ENCODE results near the gene FARS2. TPM values are rescaled to one million over a fixed set of nuclear protein-coding genes. Genes with fewer than 3 reads are reported as not detected.

FARS2 gene
- total RNA-seq, 2 experiments from 2014 or later: 13.8 to 14.3 TPM

GRCh38 chr6:5587648-5588047, 326.3 kb downstream of the FARS2 start:
- H3K4me2 ChIP-seq (ENCODE audit: low read length): no peak overlapping the region
- TF ChIP-seq EZH2phosphoT487 (IDR thresholded peaks at IDR 0.05; ENCODE audit: borderline replicate concordance, low read depth, low read length) (no peak), CTCF (conservative IDR thresholded peaks at IDR 0.05; ENCODE audit: low read length) (no peak)
- H3K9me3 ChIP-seq (ENCODE audit: low read length): no peaks in the 10 kb centered on the region
- no peaks in the 10 kb centered on the region for H3K4me1 ChIP-seq (ENCODE audit: insufficient read depth, low read length, poor library complexity, severe bottlenecking)
- BruUV-seq (replicated peaks): no TSS peak
- H2AFZ ChIP-seq (ENCODE audit: low read length): no peak overlapping the region
- no peaks in the 10 kb centered on the region for H3K9me2 ChIP-seq (ENCODE audit: insufficient read depth, low read length)
- no peak overlapping the region for H3K27ac ChIP-seq (ENCODE audit: low read depth, low read length, poor library complexity, severe bottlenecking)
- no peaks in the 10 kb centered on the region for H3K79me2 ChIP-seq (ENCODE audit: insufficient read depth, low read depth, low read length)
- no peaks in the 10 kb centered on the region for H4K20me1 ChIP-seq (ENCODE audit: insufficient read depth, low read length)
- CTCF ChIA-PET (ENCODE audit: unreplicated experiment): no interaction called here
- intact Hi-C loops (cut with micrococcal nuclease; ENCODE audit: unreplicated experiment): no loop called here
- H3K4me3 ChIP-seq (ENCODE audit: low read depth, low read length, poor library complexity, severe bottlenecking): no peak overlapping the region
- POLR2A ChIA-PET: no interaction called here
- no peaks in the 10 kb centered on the region for H3K36me3 ChIP-seq (ENCODE audit: insufficient read depth, low read length)
- DNase-seq (ENCODE audit: low spot score): no peak

- Histone ChIP-seq H3K36me3 (ENCODE audit: insufficient read depth, low read length) (no peaks in the 10 kb centered on the region), H3K4me2 (ENCODE audit: low read length) (no peak overlapping the region), H3K27ac (ENCODE audit: low read depth, low read length, poor library complexity, severe bottlenecking) (no peak overlapping the region), H3K4me3 (ENCODE audit: low read depth, low read length, poor library complexity, severe bottlenecking) (no peak overlapping the region), H4K20me1 (ENCODE audit: insufficient read depth, low read length) (no peaks in the 10 kb centered on the region), H2AFZ (ENCODE audit: low read length) (no peak overlapping the region), H3K4me1 (ENCODE audit: insufficient read depth, low read length, poor library complexity, severe bottlenecking) (no peaks in the 10 kb centered on the region), H3K9me3 (ENCODE audit: low read length) (no peaks in the 10 kb centered on the region), H3K9me2 (ENCODE audit: insufficient read depth, low read length) (no peaks in the 10 kb centered on the region), H3K79me2 (ENCODE audit: insufficient read depth, low read depth, low read length) (no peaks in the 10 kb centered on the region)
- ChIA-PET CTCF (ENCODE audit: unreplicated experiment) (interaction anchor here (0.6 kb wide), 1 partner anchor 16 kb away, joined by 3 read pairs; no protein-coding TSS in a partner anchor), POLR2A (interaction anchor here (0.6 kb wide), 1 partner anchor 11 kb away, joined by 4 read pairs; no protein-coding TSS in a partner anchor)
- intact Hi-C loops (cut with micrococcal nuclease; ENCODE audit: unreplicated experiment): no loop called here
- TF ChIP-seq CTCF (conservative IDR thresholded peaks at IDR 0.05; ENCODE audit: low read length) (no peak), EZH2phosphoT487 (IDR thresholded peaks at IDR 0.05; ENCODE audit: borderline replicate concordance, low read depth, low read length) (no peak)
- BruUV-seq (replicated peaks): no TSS peak
- no peak for DNase-seq (ENCODE audit: low spot score)
These were observed 328.3 kb downstream of the FARS2 start for GRCh38 chr6:5589422-5590141.

GRCh38 chr6:5590187-5590586, 328.9 kb downstream of the FARS2 start:
- no peak overlapping the region for H3K4me2 ChIP-seq (ENCODE audit: low read length)
- ChIA-PET CTCF (ENCODE audit: unreplicated experiment) (no interaction called here), POLR2A (no interaction called here)
- no peaks in the 10 kb centered on the region for H3K79me2 ChIP-seq (ENCODE audit: insufficient read depth, low read depth, low read length)
- no peaks in the 10 kb centered on the region for H3K9me3 ChIP-seq (ENCODE audit: low read length)
- TF ChIP-seq EZH2phosphoT487 (IDR thresholded peaks at IDR 0.05; ENCODE audit: borderline replicate concordance, low read depth, low read length) (no peak), CTCF (conservative IDR thresholded peaks at IDR 0.05; ENCODE audit: low read length) (no peak)
- intact Hi-C loops (cut with micrococcal nuclease; ENCODE audit: unreplicated experiment): no loop called here
- no peak overlapping the region for H3K27ac ChIP-seq (ENCODE audit: low read depth, low read length, poor library complexity, severe bottlenecking)
- H3K9me2 ChIP-seq (ENCODE audit: insufficient read depth, low read length): no peaks in the 10 kb centered on the region
- H3K4me3 ChIP-seq (ENCODE audit: low read depth, low read length, poor library complexity, severe bottlenecking): no peak overlapping the region
- BruUV-seq (replicated peaks): no TSS peak
- H2AFZ ChIP-seq (ENCODE audit: low read length): no peak overlapping the region
- H3K36me3 ChIP-seq (ENCODE audit: insufficient read depth, low read length): no peaks in the 10 kb centered on the region
- DNase-seq (ENCODE audit: low spot score): no peak
- no peaks in the 10 kb centered on the region for H4K20me1 ChIP-seq (ENCODE audit: insufficient read depth, low read length)
- no peaks in the 10 kb centered on the region for H3K4me1 ChIP-seq (ENCODE audit: insufficient read depth, low read length, poor library complexity, severe bottlenecking)
